ENCODE results near the gene ITGBL1. TPM values are rescaled to one million over a fixed set of nuclear protein-coding genes. Genes with fewer than 3 reads are reported as not detected.

ITGBL1 gene
- total and polyA plus RNA-seq, 9 donors = 0.45 to 9.3 (median 1.8) TPM

DNA sequence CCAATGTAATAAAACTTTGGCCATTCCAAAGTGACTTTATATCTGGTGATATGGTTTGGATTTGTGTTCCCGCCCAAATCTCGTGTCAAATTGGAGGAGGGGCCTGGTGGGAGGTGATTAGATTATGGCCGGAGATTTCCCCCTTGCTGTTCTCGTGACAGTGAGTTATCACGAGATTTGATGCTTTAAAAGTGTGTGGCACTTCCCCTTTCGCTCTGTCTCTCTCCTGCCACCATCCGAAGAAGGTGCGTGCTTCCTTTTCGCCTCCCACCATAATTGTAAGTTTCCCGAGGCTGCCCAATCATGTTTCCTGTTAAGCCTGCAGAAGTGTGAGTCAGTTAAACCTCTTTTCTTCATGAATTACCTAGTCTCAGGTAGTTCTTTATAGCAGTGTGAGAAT, 26.9 kb upstream of the ITGBL1 start:
- TF ChIP-seq EP300 (IDR thresholded peaks at IDR 0.05) (no peak), POLR2A (IDR thresholded peaks at IDR 0.05) (no peak)
- TF ChIP-seq, protein P1, sequence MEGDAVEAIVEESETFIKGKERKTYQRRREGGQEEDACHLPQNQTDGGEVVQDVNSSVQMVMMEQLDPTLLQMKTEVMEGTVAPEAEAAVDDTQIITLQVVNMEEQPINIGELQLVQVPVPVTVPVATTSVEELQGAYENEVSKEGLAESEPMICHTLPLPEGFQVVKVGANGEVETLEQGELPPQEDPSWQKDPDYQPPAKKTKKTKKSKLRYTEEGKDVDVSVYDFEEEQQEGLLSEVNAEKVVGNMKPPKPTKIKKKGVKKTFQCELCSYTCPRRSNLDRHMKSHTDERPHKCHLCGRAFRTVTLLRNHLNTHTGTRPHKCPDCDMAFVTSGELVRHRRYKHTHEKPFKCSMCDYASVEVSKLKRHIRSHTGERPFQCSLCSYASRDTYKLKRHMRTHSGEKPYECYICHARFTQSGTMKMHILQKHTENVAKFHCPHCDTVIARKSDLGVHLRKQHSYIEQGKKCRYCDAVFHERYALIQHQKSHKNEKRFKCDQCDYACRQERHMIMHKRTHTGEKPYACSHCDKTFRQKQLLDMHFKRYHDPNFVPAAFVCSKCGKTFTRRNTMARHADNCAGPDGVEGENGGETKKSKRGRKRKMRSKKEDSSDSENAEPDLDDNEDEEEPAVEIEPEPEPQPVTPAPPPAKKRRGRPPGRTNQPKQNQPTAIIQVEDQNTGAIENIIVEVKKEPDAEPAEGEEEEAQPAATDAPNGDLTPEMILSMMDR (IDR thresholded peaks at IDR 0.05) = no peak
- no peaks in the 10 kb centered on the region for H3K27me3 ChIP-seq
- H3K36me3 ChIP-seq = no peaks in the 10 kb centered on the region
- intact Hi-C loops (cut with DNase I) = no loop called here
- no peak overlapping the region for H3K27ac ChIP-seq
- H3K4me3 ChIP-seq = no peak overlapping the region
- no peaks in the 10 kb centered on the region for H3K9me3 ChIP-seq
- DNase-seq = no peak
- no peaks in the 10 kb centered on the region for H3K4me1 ChIP-seq (ENCODE audit: insufficient read depth)
- 71 to 80% (median 76%) methylated on average over 10 of the region's 10 CpGs for WGBS, 3 donors

DNA sequence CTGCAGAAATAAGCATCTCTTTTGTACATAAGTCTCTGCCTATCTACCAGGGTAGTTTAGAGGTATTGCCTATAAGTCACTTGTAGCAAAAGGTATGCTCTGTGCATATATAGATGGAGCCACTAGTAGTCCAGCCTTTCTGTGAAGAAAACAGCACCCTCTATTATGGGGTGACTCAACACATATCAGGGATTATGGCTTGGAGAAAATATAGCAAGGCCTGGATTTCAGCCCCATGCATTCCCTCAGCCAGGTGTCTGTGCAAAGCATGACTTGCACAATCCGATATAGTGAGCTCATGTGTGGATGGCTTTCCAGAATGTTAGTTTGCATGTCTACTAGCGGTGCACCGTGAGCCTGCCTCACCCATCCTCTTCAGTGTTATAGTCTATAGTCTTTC, 22.7 kb upstream of the ITGBL1 start:
- Histone ChIP-seq H3K27ac (no peak overlapping the region), H3K9me3 (no peaks in the 10 kb centered on the region), H3K4me3 (no peak overlapping the region), H3K36me3 (no peaks in the 10 kb centered on the region), H3K4me1 (ENCODE audit: insufficient read depth) (no peaks in the 10 kb centered on the region), H3K27me3 (no peaks in the 10 kb centered on the region)
- DNase-seq = no peak
- 89 to 97% (median 93%) methylated on average over 3 of the region's 3 CpGs for WGBS, 3 donors
- no peak for TF ChIP-seq POLR2A (IDR thresholded peaks at IDR 0.05)
- TF ChIP-seq, protein P1 (IDR thresholded peaks at IDR 0.05) = no peak
- no peak for TF ChIP-seq EP300 (IDR thresholded peaks at IDR 0.05)
- intact Hi-C loops (cut with DNase I) = no loop called here

DNA sequence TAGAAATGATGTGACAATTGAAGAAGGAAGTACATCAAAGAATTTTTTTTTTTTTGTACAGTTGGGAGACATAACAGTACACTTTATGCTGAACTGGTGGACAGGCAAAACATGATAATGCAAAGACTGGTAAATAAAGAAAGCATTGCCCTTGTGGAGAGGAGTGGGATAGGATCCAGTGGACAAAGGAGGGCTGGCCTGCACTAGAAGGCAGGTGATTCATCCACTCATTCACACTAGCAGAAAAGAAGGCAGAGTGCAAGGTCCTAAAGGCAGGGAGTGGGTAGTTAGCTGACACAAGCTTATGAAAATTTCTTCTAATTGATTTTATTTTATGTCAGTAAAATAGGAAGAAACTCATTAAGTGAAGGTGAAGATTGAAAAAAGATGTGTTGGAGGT, 18.6 kb upstream of the ITGBL1 start:
- H3K27ac ChIP-seq = no peak overlapping the region
- no peak overlapping the region for H3K4me3 ChIP-seq
- no peak for DNase-seq
- intact Hi-C loops (cut with DNase I) = no loop called here
- H3K4me1 ChIP-seq (ENCODE audit: insufficient read depth) = no peaks in the 10 kb centered on the region
- H3K36me3 ChIP-seq = no peaks in the 10 kb centered on the region
- H3K27me3 ChIP-seq = no peaks in the 10 kb centered on the region
- H3K9me3 ChIP-seq = no peaks in the 10 kb centered on the region
- TF ChIP-seq POLR2A (IDR thresholded peaks at IDR 0.05) = no peak
- no peak for TF ChIP-seq EP300 (IDR thresholded peaks at IDR 0.05)
- TF ChIP-seq, protein P1 (IDR thresholded peaks at IDR 0.05) = no peak

DNA sequence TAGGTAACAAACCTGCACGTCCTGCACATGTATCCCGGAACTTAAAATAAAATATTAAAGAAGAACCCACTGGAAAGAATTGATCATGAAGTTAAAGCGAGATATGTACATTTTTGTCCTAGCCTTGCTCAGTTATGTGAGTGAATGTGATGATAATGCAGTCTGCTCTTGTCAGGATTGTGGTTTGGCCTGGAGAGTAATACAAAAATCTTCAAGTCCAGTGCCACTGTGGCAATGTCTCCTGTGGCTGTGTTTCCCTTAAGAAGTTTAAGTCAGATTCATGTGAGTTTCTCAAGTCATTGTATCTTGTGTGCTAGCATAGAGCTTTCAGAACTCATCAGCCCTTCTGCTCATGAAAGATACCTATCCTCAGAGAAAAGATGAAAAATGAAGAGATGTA, 18.0 kb upstream of the ITGBL1 start:
- no peaks in the 10 kb centered on the region for H3K4me1 ChIP-seq (ENCODE audit: insufficient read depth)
- DNase-seq = no peak
- H3K27me3 ChIP-seq = no peaks in the 10 kb centered on the region
- H3K27ac ChIP-seq = no peak overlapping the region
- 93 to 94% (median 93%) methylated on average over 3 of the region's 3 CpGs for WGBS, 3 donors
- no peaks in the 10 kb centered on the region for H3K9me3 ChIP-seq
- H3K36me3 ChIP-seq = no peaks in the 10 kb centered on the region
- intact Hi-C loops (cut with DNase I) = no loop called here
- TF ChIP-seq POLR2A (IDR thresholded peaks at IDR 0.05) = no peak
- TF ChIP-seq EP300 (IDR thresholded peaks at IDR 0.05) = no peak
- TF ChIP-seq, protein P1 (IDR thresholded peaks at IDR 0.05) = no peak
- no peak overlapping the region for H3K4me3 ChIP-seq

DNA sequence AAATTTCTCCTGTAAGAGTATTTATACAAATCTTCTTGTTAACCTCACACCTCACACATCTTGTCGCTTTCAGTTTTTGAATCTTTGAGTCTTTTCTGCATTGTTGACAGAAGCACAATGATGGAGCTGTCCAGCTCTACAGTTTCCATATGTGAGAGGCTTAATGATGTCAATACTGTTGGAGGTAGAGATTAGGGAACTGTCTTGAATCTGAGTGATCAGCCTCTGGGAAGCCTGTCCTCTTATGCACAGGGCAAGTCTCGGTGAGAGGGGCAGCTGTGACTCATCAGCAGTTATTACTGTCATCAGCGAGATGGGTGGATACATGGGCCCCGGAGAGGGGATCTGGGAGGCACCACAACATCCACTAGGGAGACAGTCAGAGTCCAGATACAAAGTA, 4.6 kb upstream of the ITGBL1 start:
- WGBS, 3 donors = 67 to 70% (median 70%) methylated on average over 4 of the region's 4 CpGs
- intact Hi-C loops (cut with DNase I) = no loop called here
- Histone ChIP-seq H3K4me1 (ENCODE audit: insufficient read depth) (no peaks in the 10 kb centered on the region), H3K4me3 (no peak overlapping the region), H3K27me3 (no peaks in the 10 kb centered on the region), H3K9me3 (no peaks in the 10 kb centered on the region), H3K27ac (no peak overlapping the region), H3K36me3 (no peaks in the 10 kb centered on the region)
- no peak for DNase-seq
- TF ChIP-seq POLR2A (IDR thresholded peaks at IDR 0.05) (no peak), EP300 (IDR thresholded peaks at IDR 0.05) (no peak)
- TF ChIP-seq, protein P1 (IDR thresholded peaks at IDR 0.05) = no peak

Measured in ovary (tissue), 9 donors.